ENCODE measurements around the gene HM13.

- TF ChIP-seq CTCF (conservative IDR thresholded peaks at IDR 0.05; ENCODE audit: low read length) = no peak; the same call in 1 of the 2 replicates
- TF ChIP-seq EZH2phosphoT487 (IDR thresholded peaks at IDR 0.05; ENCODE audit: borderline replicate concordance, low read depth, low read length) = no peak
These were observed 52.6 kb downstream of the HM13 start for GRCh38 chr20:31566658-31567379.
